Spleen (tissue), 11 donors: Measurements from ENCODE around the gene MAN1B1. TPM values are rescaled to one million over a fixed set of nuclear protein-coding genes. Genes with fewer than 3 reads are reported as not detected.
"Not testable (repeated sequence)": the region's sequence is repeated elsewhere in the genome, so short reads cannot be mapped to it uniquely, and the experiment has no call there.

Experiments
- DNase-seq: peaks from one replicate; pipeline ENCODE4 v3.0.0-alpha.2; 2020
- H3K27ac ChIP-seq, 8 donors: fragments of 200-600 bp; sonication (generic) in 7 of 8; 1 replicate in 4 of 8; 2 replicates in 4 of 8; pipeline versions ENCODE4 v1.5.0 to v1.8.0; 2016 to 2021; ENCODE audit warnings: inconsistent platforms in 4 of 8, mild to moderate bottlenecking in 4 of 8, moderate library complexity in 1 of 8
- H3K27me3 ChIP-seq, 7 donors: fragments of 200-600 bp; sonication (generic) in 6 of 7; replicated peaks in 1 of 7; 1 replicate in 4 of 7; 2 replicates in 3 of 7; pipeline versions ENCODE4 v1.5.0 to v1.8.0; 2016 to 2021; ENCODE audit warnings: inconsistent platforms in 3 of 7, mild to moderate bottlenecking in 1 of 7
- H3K36me3 ChIP-seq, 6 donors: fragments of 200-600 bp; sonication (generic) in 5 of 6; 1 replicate in 4 of 6; 2 replicates in 2 of 6; pipeline versions ENCODE4 v1.5.0 to v1.8.0; 2016 to 2021; ENCODE audit warnings: inconsistent platforms in 2 of 6
- H3K4me1 ChIP-seq, 6 donors: fragments of 200-600 bp; sonication (generic) in 5 of 6; 1 replicate in 3 of 6; 2 replicates in 3 of 6; pipeline versions ENCODE4 v1.5.0 to v1.8.0; 2016 to 2021; ENCODE audit warnings: inconsistent platforms in 3 of 6
- H3K4me3 ChIP-seq, 8 donors: fragments of 200-600 bp; sonication (generic) in 7 of 8; 1 replicate in 4 of 8; 2 replicates in 4 of 8; pipeline versions ENCODE4 v1.5.0 to v1.8.0; 2016 to 2021; ENCODE audit warnings: inconsistent platforms in 4 of 8, mild to moderate bottlenecking in 4 of 8, moderate library complexity in 2 of 8
- H3K9me3 ChIP-seq, 8 donors: fragments of 200-600 bp; sonication (generic) in 7 of 8; 1 replicate in 4 of 8; 2 replicates in 4 of 8; pipeline versions ENCODE4 v1.5.0 to v1.8.0; 2016 to 2021; ENCODE audit warnings: inconsistent platforms in 4 of 8
- CTCF ChIP-seq, 11 experiments: fragments of 200-600 bp in 7 of 11; fragments of 450-650 bp in 4 of 11; sonication (generic) in 4 of 11; IDR thresholded peaks in 8 of 11; conservative IDR thresholded peaks in 3 of 11; 1 replicate in 7 of 11; 2 replicates in 4 of 11; pipeline versions ENCODE4 v1.4.0 to v1.8.0; 2016 to 2021; ENCODE audit warnings: antibody characterized with exemption in 11 of 11, inconsistent platforms in 4 of 11, mild to moderate bottlenecking in 1 of 11
- POLR2A ChIP-seq, 3 donors: fragments of 450-650 bp; IDR thresholded peaks; one replicate each; pipeline ENCODE4 v1.5.1; 2017; ENCODE audit warnings: antibody characterized with exemption in 3 of 3, mild to moderate bottlenecking in 1 of 3
- POLR2AphosphoS5 ChIP-seq, 3 donors: sonication (generic); formaldehyde crosslinking; IDR thresholded peaks; one replicate each; pipeline ENCODE4 v1.5.1; 2017; ENCODE audit warnings: antibody characterized with exemption in 3 of 3
- WGBS, 5 donors: extraction: QIAGEN DNeasy Blood & Tissue Kit in 3 of 5; methylation state at CpG; one replicate each; pipeline versions ENCODE4 v1.1.5 to v1.1.7; 2013 to 2018; 5-methylcytosine and 5-hydroxymethylcytosine counted together
- intact Hi-C: fragments of 100-400 bp; cut with DNase I; formaldehyde crosslinking; loops from one replicate; pipeline ENCODE4 v1.15.0; 2023; ENCODE audit warnings: low total_unique reads
- polyA plus RNA-seq, 3 donors: library from polyadenylated mRNA; stranded (reverse); fragments of 200-250 nt; gene quantifications; one replicate each; pipeline ENCODE4 v1.2.1, GENCODE V29; 2013
- total RNA-seq, 7 donors: library from RNA; depleted of rRNA in 3 of 7; stranded (reverse); fragments of >200 nt in 3 of 7; fragmentation: NEBNext Ultra II Directional in 4 of 7; extraction: Animal tissue kit (Norgen Biotek cat#: 25700) in 4 of 7; gene quantifications; one replicate each; pipeline versions ENCODE4 v1.1.0 to v1.2.1, GENCODE V29; 2016 to 2021
- donor health status: healthy with polysubstance abuse.
- donor health status: DM: no; HTN: no; CAD: no; lungs with moderate emphysema.
- donor health status: DM: no; HTN: no; CAD: no.
- donor health status: Bipolar disorder and iron deficiency.
- donor health status: healthy.
- donor health status: DM: no; HTN: no; CAD: no.
- donor health status: DM: yes; HTN: yes; CAD: no.

MAN1B1 gene
- total and polyA plus RNA-seq, 10 donors: 43.2 to 112 (median 52.8) TPM

GRCh38 chr9:137058521-137059234 is 28.1 kb upstream of the MAN1B1 start:
- H3K27me3 ChIP-seq: peaks cover 0 to 18% (median 11%) of the 10 kb centered on the region in 7 donors
- no peak overlapping the region for H3K27ac ChIP-seq
- 68 to 84% (median 78%) methylated on average over 9 of the region's 9 CpGs for WGBS, 5 donors
- intact Hi-C loops: no loop called here
- H3K4me1 ChIP-seq: peaks cover 5 to 34% (median 17%) of the 10 kb centered on the region in 6 donors
- DNase-seq: no peak
- no peaks in the 10 kb centered on the region for H3K9me3 ChIP-seq
- no peak overlapping the region for H3K4me3 ChIP-seq
- H3K36me3 ChIP-seq: no peaks in the 10 kb centered on the region
- TF ChIP-seq CTCF (IDR thresholded peaks at IDR 0.05 in 8 of 11, conservative IDR thresholded peaks at IDR 0.05 in 3 of 11): no peak
- TF ChIP-seq POLR2A (IDR thresholded peaks at IDR 0.05): no peak
- no peak for TF ChIP-seq POLR2AphosphoS5 (IDR thresholded peaks at IDR 0.05)

- Histone ChIP-seq H3K4me1 (peaks cover 2 to 23% (median 8%) of the 10 kb centered on the region in 6 donors), H3K9me3 (no peaks in the 10 kb centered on the region), H3K36me3 (peaks cover 0 to 5% (median 0%) of the 10 kb centered on the region in 6 donors), H3K27ac (no peak overlapping the region), H3K4me3 (no peak overlapping the region), H3K27me3 (peaks cover 0 to 5% (median 0%) of the 10 kb centered on the region in 7 donors)
- WGBS, 5 donors: 76 to 96% (median 81%) methylated on average over 15 of the region's 15 CpGs
- no peak for DNase-seq
- intact Hi-C loops: loop anchor here (10.0 kb wide), 1 partner anchor 278 kb away; no protein-coding TSS in a partner anchor
- no peak for TF ChIP-seq POLR2A (IDR thresholded peaks at IDR 0.05)
- TF ChIP-seq POLR2AphosphoS5 (IDR thresholded peaks at IDR 0.05): no peak
- TF ChIP-seq CTCF (IDR thresholded peaks at IDR 0.05 in 8 of 11, conservative IDR thresholded peaks at IDR 0.05 in 3 of 11): no peak
Measured at GRCh38 chr9:137062384-137062783, 24.4 kb upstream of the MAN1B1 start.

GRCh38 chr9:137062798-137063197 is 24.0 kb upstream of the MAN1B1 start:
- DNase-seq, H3K27me3 ChIP-seq, H3K36me3 ChIP-seq, H3K27ac ChIP-seq, H3K4me3 ChIP-seq, H3K9me3 ChIP-seq: not testable (repeated sequence)
- peaks cover 2 to 28% (median 11%) of the 10 kb centered on the region in 6 donors for H3K4me1 ChIP-seq
- intact Hi-C loops: loop anchor here (10.0 kb wide), 1 partner anchor 278 kb away; no protein-coding TSS in a partner anchor
- 86 to 100% (median 95%) methylated on average over 2 to 9 of the region's 9 CpGs for WGBS, 5 donors

- 75 to 88% (median 87%) methylated on average over 8 to 26 of the region's 26 CpGs for WGBS, 5 donors
- peaks cover 2 to 30% (median 16%) of the 10 kb centered on the region in 6 donors for H3K4me1 ChIP-seq
- no peak for DNase-seq
- H3K9me3 ChIP-seq: no peaks in the 10 kb centered on the region
- H3K27ac ChIP-seq: no peak overlapping the region
- TF ChIP-seq POLR2A (IDR thresholded peaks at IDR 0.05) (no peak), CTCF (IDR thresholded peaks at IDR 0.05 in 8 of 11, conservative IDR thresholded peaks at IDR 0.05 in 3 of 11) (no peak), POLR2AphosphoS5 (IDR thresholded peaks at IDR 0.05) (no peak)
- H3K27me3 ChIP-seq: peaks cover 0 to 5% (median 0%) of the 10 kb centered on the region in 7 donors
- intact Hi-C loops: loop anchor here (10.0 kb wide), 1 partner anchor 279 kb away; no protein-coding TSS in a partner anchor
- peaks cover 0 to 5% (median 0%) of the 10 kb centered on the region in 6 donors for H3K36me3 ChIP-seq
- H3K4me3 ChIP-seq: no peak overlapping the region
Measured at GRCh38 chr9:137063311-137064026, 23.3 kb upstream of the MAN1B1 start.
